ENCODE data around the gene SEC16A.
A peak's percentile ranks its signal among the peaks of the same experiment; 100 is the strongest.

SEC16A gene

DNA sequence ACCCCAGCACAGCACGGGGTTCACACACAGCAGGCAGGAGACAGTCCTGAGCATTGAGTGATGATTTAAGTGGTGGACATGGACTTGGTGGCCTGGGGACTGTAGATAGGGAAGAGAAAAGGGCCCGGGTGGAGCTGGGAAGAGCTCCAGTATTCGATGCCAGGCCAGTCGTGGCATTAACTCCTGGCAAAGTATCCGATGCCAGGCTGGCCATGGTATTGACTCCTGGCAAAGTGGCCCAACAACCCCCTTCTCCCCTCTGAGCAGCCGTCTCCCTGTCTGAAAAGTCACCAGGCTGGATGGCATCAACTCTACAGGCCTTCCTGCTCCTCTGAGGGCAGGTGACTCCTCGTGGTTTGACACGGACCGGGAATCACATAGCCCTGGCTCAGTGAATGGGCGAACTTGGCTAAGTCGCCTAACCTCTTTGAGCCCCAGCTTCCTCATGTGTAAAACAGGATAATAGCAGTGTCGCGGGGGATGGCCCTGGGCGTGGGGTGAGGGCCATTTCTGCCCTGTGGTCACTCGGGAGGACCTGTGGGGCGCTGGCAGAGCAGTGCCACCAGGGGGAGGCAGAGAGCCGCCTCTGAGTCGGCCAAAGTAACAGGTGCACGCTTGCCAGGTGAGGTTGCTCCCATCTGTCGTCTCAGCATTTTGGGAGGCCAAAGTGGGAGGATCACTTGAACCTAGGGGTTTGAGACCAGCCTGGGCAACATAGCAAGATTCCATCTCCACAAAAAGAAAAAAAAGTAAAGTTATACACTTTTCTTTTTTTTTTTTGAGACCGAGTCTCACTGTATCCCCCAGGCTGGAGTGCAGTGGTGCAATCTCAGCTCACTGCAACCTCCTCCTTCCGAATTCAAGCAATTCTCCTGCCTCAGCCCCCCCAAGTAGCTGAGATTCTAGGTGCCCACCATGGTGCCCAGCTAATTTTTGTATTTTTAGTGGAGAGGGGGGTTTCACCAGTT is 5.7 kb upstream of the SEC16A start:
- TF ChIP-seq POLR2A (IDR thresholded peaks at IDR 0.05; ENCODE audit: low read depth, low read length) (no peak), POLR2AphosphoS5 (IDR thresholded peaks at IDR 0.05; ENCODE audit: low read depth, low read length) (no peak), TAF1 (IDR thresholded peaks at IDR 0.05; ENCODE audit: low read depth, low read length) (no peak), POU2F2 (IDR thresholded peaks at IDR 0.05; ENCODE audit: low read depth, low read length) (no peak), SPI1 (IDR thresholded peaks at IDR 0.05; ENCODE audit: low read depth, low read length) (no peak), PAX5 (IDR thresholded peaks at IDR 0.05; ENCODE audit: insufficient read depth, low read length, severe bottlenecking) (no peak)
- FAIRE-seq (peak; percentile 88), DNase-seq (ENCODE audit: insufficient read length, low spot score) (no peak)

DNA sequence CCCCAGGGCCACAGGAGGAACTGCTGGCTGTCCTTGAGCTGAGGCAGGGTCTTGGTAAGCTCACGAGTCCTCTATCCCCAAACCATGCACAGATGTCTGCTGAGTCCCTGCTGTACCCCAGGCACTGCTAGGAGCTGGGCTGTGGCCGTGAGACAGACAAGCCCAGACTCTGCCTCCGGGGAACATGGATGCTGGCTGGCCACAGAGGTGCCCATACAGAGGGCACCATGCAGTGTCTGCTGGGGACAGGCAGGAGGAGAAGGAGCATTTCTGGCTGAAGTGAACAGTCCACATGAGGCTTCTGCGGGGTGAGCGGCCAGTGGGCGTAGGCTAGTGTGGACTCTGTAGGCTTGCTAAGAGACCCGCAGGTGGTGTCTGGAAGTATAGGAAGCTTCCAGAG is 4.8 kb upstream of the SEC16A start:
- FAIRE-seq (no peak), DNase-seq (ENCODE audit: insufficient read length, low spot score) (no peak)
- TF ChIP-seq POLR2A (IDR thresholded peaks at IDR 0.05; ENCODE audit: low read depth, low read length): no peak
- TF ChIP-seq POU2F2 (IDR thresholded peaks at IDR 0.05; ENCODE audit: low read depth, low read length): no peak
- no peak for TF ChIP-seq POLR2AphosphoS5 (IDR thresholded peaks at IDR 0.05; ENCODE audit: low read depth, low read length)
- TF ChIP-seq TAF1 (IDR thresholded peaks at IDR 0.05; ENCODE audit: low read depth, low read length): no peak
- TF ChIP-seq SPI1 (IDR thresholded peaks at IDR 0.05; ENCODE audit: low read depth, low read length): no peak
- TF ChIP-seq PAX5 (IDR thresholded peaks at IDR 0.05; ENCODE audit: insufficient read depth, low read length, severe bottlenecking): no peak

DNA sequence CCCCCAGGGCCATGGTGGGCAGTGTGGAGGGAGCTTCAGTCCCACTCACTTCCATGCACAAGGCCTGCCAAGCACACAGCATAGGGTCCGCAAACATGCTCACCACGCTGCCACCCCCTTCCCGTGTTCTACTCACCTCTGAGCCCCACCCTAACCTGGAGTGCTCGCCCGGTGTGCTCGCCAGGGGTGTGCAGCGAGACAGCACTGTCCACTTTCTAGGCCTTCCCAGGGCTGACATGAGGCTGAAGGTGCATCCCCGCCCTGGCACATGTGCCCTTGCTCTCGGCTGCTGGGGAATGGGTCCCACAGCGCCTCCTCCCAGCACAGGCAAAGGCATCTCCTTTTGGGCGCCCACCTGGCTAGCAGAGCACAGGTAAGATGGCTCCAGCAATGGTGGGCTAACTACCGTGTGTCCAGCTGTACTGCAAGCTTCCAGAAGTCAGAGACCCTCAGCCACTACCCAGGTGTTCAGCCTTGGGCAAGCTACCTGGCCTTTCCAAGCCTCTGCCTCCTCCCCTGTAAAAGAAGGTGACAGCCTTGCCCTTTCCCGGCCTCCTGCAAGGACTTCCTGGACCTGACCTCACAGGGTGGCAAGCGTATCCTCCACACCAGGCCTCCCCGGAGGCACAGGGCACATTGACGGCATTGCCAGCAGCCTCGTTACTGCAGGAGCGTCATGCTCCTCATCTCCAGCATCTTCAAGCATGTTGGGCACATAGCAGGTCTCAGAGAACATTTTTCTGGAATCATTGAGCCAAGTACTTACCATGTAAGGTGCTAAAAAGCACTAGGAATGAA is 4.2 kb upstream of the SEC16A start:
- no peak for TF ChIP-seq POLR2A (IDR thresholded peaks at IDR 0.05; ENCODE audit: low read depth, low read length)
- TF ChIP-seq PAX5 (IDR thresholded peaks at IDR 0.05; ENCODE audit: insufficient read depth, low read length, severe bottlenecking): no peak
- no peak for TF ChIP-seq TAF1 (IDR thresholded peaks at IDR 0.05; ENCODE audit: low read depth, low read length)
- no peak for TF ChIP-seq SPI1 (IDR thresholded peaks at IDR 0.05; ENCODE audit: low read depth, low read length)
- TF ChIP-seq POLR2AphosphoS5 (IDR thresholded peaks at IDR 0.05; ENCODE audit: low read depth, low read length): no peak
- TF ChIP-seq POU2F2 (IDR thresholded peaks at IDR 0.05; ENCODE audit: low read depth, low read length): no peak
- FAIRE-seq (no peak), DNase-seq (ENCODE audit: insufficient read length, low spot score) (no peak)

DNA sequence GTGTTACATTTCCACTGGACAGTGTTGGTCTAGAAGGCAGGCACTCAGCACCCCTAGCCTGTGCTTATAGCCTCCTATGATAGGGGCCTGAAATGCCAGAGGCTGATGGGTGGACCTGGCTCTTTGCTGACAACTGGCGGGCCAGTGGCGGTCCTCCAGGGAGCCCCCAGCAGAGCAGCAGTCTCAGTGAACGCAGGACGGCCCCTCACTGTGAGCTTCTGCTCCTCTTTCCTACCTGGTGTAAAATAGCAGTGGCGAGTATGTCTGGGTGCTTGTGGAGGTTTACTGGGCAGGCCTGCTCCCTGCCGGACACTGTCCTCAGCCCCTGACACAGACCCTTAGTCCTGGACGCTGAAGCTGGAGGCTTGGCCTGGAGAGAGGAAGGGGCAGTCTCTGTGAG is 3.3 kb upstream of the SEC16A start:
- no peak for FAIRE-seq
- TF ChIP-seq TAF1 (IDR thresholded peaks at IDR 0.05; ENCODE audit: low read depth, low read length) (no peak), POU2F2 (IDR thresholded peaks at IDR 0.05; ENCODE audit: low read depth, low read length) (no peak), POLR2AphosphoS5 (IDR thresholded peaks at IDR 0.05; ENCODE audit: low read depth, low read length) (no peak), SPI1 (IDR thresholded peaks at IDR 0.05; ENCODE audit: low read depth, low read length) (no peak), PAX5 (IDR thresholded peaks at IDR 0.05; ENCODE audit: insufficient read depth, low read length, severe bottlenecking) (no peak), POLR2A (IDR thresholded peaks at IDR 0.05; ENCODE audit: low read depth, low read length) (no peak)

GRCh38 chr9:136485049-136486045 is 2.5 kb upstream of the SEC16A start:
- peak; percentile 71 for DNase-seq (ENCODE audit: insufficient read length, low spot score)
- TF ChIP-seq SPI1 (IDR thresholded peaks at IDR 0.05; ENCODE audit: low read depth, low read length): no peak
- TF ChIP-seq POLR2A (IDR thresholded peaks at IDR 0.05; ENCODE audit: low read depth, low read length): no peak
- TF ChIP-seq TAF1 (IDR thresholded peaks at IDR 0.05; ENCODE audit: low read depth, low read length): no peak
- TF ChIP-seq PAX5 (IDR thresholded peaks at IDR 0.05; ENCODE audit: insufficient read depth, low read length, severe bottlenecking): no peak
- TF ChIP-seq POLR2AphosphoS5 (IDR thresholded peaks at IDR 0.05; ENCODE audit: low read depth, low read length): no peak
- TF ChIP-seq POU2F2 (IDR thresholded peaks at IDR 0.05; ENCODE audit: low read depth, low read length): no peak
- FAIRE-seq: peak; percentile 86

More for the DNA sequence above, 3.3 kb upstream of the SEC16A start:
- DNase-seq (ENCODE audit: insufficient read length, low spot score): no peak

DNA sequence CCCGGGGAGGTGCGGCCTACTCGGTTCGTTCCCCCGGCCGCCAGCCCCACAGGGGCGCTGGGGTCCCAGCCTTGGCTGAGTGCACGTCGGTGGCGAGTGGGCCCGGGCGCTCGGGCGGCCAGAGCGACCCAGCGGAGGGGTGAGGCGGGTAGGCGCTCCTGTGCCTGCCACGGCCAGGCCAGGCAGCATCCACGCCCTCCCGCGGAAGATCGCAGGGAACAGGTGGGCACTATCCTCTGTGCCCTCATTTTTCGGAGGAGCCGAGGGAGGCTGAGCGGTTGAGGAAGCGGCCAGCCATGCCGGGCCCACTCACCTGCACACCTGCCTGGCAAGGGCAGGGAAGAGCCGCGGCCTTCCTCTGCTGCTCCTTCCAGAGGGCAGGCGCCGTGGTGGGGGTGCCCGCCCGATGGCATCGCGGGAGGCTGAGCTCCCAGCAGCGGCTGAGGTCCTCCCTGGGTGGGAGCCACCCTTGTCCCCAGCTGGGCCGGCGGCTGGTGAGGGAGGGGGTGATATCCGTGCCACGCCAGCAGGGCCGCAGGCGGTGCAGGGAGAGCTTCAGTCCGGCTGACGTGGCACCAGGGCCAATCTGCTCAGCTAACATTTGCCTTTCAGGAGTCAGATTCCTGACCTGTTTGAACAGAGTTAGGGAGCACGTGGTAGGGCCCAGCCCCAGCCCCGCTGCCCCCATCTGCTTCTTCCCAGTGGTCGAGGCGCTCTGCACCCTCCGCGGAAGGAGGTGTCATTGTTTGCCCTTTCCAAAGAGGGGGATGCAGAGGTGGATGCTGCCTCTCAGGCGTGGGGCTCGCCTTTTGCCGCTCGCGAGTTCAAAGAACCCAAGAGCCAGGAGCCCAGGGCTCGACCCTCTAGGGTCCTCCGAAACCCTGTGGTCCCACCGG is 1.6 kb upstream of the SEC16A start:
- DNase-seq (ENCODE audit: insufficient read length, low spot score) (no peak), FAIRE-seq (peak; percentile 13)
- TF ChIP-seq SPI1 (IDR thresholded peaks at IDR 0.05; ENCODE audit: low read depth, low read length) (no peak), POU2F2 (IDR thresholded peaks at IDR 0.05; ENCODE audit: low read depth, low read length) (no peak), PAX5 (IDR thresholded peaks at IDR 0.05; ENCODE audit: insufficient read depth, low read length, severe bottlenecking) (no peak), POLR2AphosphoS5 (IDR thresholded peaks at IDR 0.05; ENCODE audit: low read depth, low read length) (no peak), POLR2A (IDR thresholded peaks at IDR 0.05; ENCODE audit: low read depth, low read length) (no peak), TAF1 (IDR thresholded peaks at IDR 0.05; ENCODE audit: low read depth, low read length) (no peak)

DNA sequence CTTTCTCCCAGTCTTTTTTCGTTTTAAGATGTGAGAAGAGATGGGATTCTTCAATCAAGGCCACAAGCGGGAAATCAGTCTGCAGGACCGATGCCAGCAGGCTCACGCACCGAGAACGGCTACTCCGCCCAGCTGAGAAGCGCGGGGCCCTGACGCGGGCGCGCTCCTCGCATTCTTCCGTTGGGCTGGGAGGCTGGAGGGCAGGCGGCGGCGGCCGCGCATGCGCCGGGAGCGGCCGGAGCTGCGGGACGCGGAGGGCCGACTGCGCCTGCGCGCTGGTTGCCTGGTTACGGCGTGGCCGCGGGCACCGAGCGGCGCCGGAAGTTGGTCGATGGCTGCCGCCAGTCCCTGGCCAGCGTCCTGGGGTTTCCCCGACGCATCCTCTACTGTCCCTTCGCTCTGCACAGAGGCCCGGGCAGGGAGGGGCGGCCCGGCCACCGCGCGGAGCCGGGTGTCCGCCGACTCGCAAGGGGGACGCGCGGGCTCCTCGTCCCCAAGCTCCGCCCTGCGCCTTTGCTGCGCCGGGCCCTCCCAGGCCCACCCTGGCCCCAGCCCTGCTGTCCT is 831 bp upstream of the SEC16A start:
- peak; percentile 98 for DNase-seq (ENCODE audit: insufficient read length, low spot score)
- peak; percentile 98 for FAIRE-seq
- TF ChIP-seq PAX5 (IDR thresholded peaks at IDR 0.05; ENCODE audit: insufficient read depth, low read length, severe bottlenecking): no peak
- 0 out of 2 replicates have a peak, but pooled peaks have one; percentile 26 for TF ChIP-seq POLR2A (IDR thresholded peaks at IDR 0.05; ENCODE audit: low read depth, low read length)
